ENCODE measurements around the gene PTGIS. TPM values are rescaled to one million over a fixed set of nuclear protein-coding genes. Genes with fewer than 3 reads are reported as not detected.

The PTGIS gene
- polyA plus RNA-seq, 1 donor (not counting 4 experiments of a cell fraction or from before 2014, with no cell fraction given) = not detected

- Histone ChIP-seq H3K4me3 (ENCODE audit: control insufficient read depth in 2 of 3, extremely low read depth in 1 of 3, insufficient read depth in 2 of 3, low read depth in 1 of 3, low read length in 3 of 3) (no peak overlapping the region), H3K9me3 (ENCODE audit: control insufficient read depth, low read depth, low read length) (no peaks in the 10 kb centered on the region), H4K20me1 (ENCODE audit: control insufficient read depth, extremely low read depth, insufficient read depth, low read length) (no peaks in the 10 kb centered on the region), H3K27ac (ENCODE audit: control insufficient read depth, insufficient read depth, low read length) (no peak overlapping the region), H2AFZ (ENCODE audit: control insufficient read depth, low read length) (no peak overlapping the region), H3K9me1 (ENCODE audit: control insufficient read depth, extremely low read depth, insufficient read depth, low read length) (no peaks in the 10 kb centered on the region), H3K36me3 (ENCODE audit: control insufficient read depth in 2 of 2, extremely low read depth in 1 of 2, insufficient read depth in 2 of 2, low read length in 2 of 2) (no peaks in the 10 kb centered on the region), H3K79me2 (ENCODE audit: control insufficient read depth, insufficient read depth, low read length) (no peaks in the 10 kb centered on the region), H3K27me3 (ENCODE audit: control insufficient read depth, extremely low read depth, insufficient read depth, low read length) (peaks cover 20% of the 10 kb centered on the region), H3K9ac (ENCODE audit: control insufficient read depth, extremely low read depth, insufficient read depth, low read length) (no peak overlapping the region), H3K4me2 (ENCODE audit: control insufficient read depth, extremely low read depth, insufficient read depth, low read depth, low read length) (no peak overlapping the region), H3K4me1 (ENCODE audit: control insufficient read depth, extremely low read depth, insufficient read depth, low read length) (no peaks in the 10 kb centered on the region)
- no peak for FAIRE-seq
- TF ChIP-seq, protein P1, sequence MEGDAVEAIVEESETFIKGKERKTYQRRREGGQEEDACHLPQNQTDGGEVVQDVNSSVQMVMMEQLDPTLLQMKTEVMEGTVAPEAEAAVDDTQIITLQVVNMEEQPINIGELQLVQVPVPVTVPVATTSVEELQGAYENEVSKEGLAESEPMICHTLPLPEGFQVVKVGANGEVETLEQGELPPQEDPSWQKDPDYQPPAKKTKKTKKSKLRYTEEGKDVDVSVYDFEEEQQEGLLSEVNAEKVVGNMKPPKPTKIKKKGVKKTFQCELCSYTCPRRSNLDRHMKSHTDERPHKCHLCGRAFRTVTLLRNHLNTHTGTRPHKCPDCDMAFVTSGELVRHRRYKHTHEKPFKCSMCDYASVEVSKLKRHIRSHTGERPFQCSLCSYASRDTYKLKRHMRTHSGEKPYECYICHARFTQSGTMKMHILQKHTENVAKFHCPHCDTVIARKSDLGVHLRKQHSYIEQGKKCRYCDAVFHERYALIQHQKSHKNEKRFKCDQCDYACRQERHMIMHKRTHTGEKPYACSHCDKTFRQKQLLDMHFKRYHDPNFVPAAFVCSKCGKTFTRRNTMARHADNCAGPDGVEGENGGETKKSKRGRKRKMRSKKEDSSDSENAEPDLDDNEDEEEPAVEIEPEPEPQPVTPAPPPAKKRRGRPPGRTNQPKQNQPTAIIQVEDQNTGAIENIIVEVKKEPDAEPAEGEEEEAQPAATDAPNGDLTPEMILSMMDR (optimal IDR thresholded peaks at IDR 0.05 in 1 of 3, IDR thresholded peaks at IDR 0.05 in 1 of 3, conservative IDR thresholded peaks at IDR 0.05 in 1 of 3; ENCODE audit: extremely low read depth in 1 of 3, insufficient read depth in 2 of 3, low read length in 3 of 3) = no peak
- no peak for TF ChIP-seq EZH2 (IDR thresholded peaks at IDR 0.05; ENCODE audit: low read length)
- dilution Hi-C loops (cut with MboI; ENCODE audit: extremely low pct_ligation_motif_present, low sequenced_read_pairs) = loop anchor here (10.0 kb wide), 1 partner anchor 173 kb away; no protein-coding TSS in a partner anchor
- DNase-seq (ENCODE audit: low read depth, low spot score) = no peak
Measured at GRCh38 chr20:49497398-49497669, 70.6 kb downstream of the PTGIS start.

DNA sequence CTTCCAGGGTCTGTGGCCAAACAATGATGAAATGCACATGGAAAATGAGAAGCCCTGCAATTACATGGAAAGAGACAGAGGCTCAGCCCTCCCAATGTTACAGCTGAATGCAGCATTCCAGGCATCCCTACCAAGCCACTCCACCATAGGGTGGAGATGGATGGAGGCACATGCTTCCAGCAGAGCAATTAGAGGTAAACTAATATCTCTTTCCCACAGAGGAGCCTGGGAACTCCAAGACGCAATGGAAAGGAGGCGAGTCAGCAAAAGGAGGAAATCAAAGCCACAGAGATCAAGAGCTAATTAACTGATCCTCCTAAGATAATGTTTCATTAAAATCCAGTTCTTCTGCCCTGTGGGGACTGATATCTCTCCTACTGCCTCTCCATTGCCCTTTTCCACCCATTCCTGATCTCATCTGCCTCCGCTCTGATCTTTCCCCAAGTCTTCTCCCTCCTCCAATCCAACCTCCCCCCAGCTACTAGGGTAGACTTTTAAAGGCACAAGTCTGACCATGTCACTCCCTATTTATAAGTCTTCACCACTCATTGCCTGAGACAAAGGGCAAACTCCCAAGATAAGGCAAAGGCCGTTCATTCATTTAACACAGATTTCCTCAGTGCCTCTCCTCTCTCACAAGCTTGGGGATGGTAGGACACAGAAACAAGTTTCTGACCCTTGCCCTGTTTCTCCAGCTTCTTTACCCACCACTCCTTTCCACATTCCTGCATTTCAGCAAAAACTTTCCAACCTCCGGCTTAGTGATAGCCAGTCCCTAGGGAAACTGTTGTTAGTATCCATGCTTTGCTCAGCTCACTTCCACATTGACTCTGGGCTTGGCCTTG lies 71.2 kb downstream of the PTGIS start:
- no peak for TF ChIP-seq EZH2 (IDR thresholded peaks at IDR 0.05; ENCODE audit: low read length)
- TF ChIP-seq, protein P1 (optimal IDR thresholded peaks at IDR 0.05 in 1 of 3, IDR thresholded peaks at IDR 0.05 in 1 of 3, conservative IDR thresholded peaks at IDR 0.05 in 1 of 3; ENCODE audit: extremely low read depth in 1 of 3, insufficient read depth in 2 of 3, low read length in 3 of 3) = no peak
- no peak overlapping the region for H2AFZ ChIP-seq (ENCODE audit: control insufficient read depth, low read length)
- no peak for FAIRE-seq
- peaks cover 20% of the 10 kb centered on the region for H3K27me3 ChIP-seq (ENCODE audit: control insufficient read depth, extremely low read depth, insufficient read depth, low read length)
- H3K4me3 ChIP-seq (ENCODE audit: control insufficient read depth in 2 of 3, extremely low read depth in 1 of 3, insufficient read depth in 2 of 3, low read depth in 1 of 3, low read length in 3 of 3) = no peak overlapping the region
- H3K9me1 ChIP-seq (ENCODE audit: control insufficient read depth, extremely low read depth, insufficient read depth, low read length) = no peaks in the 10 kb centered on the region
- H3K4me2 ChIP-seq (ENCODE audit: control insufficient read depth, extremely low read depth, insufficient read depth, low read depth, low read length) = no peak overlapping the region
- DNase-seq (ENCODE audit: low read depth, low spot score) = no peak
- dilution Hi-C loops (cut with MboI; ENCODE audit: extremely low pct_ligation_motif_present, low sequenced_read_pairs) = loop anchor here (10.0 kb wide), 1 partner anchor 172 kb away; no protein-coding TSS in a partner anchor
- no peaks in the 10 kb centered on the region for H3K79me2 ChIP-seq (ENCODE audit: control insufficient read depth, insufficient read depth, low read length)
- H4K20me1 ChIP-seq (ENCODE audit: control insufficient read depth, extremely low read depth, insufficient read depth, low read length) = no peaks in the 10 kb centered on the region
- no peak overlapping the region for H3K9ac ChIP-seq (ENCODE audit: control insufficient read depth, extremely low read depth, insufficient read depth, low read length)
- no peaks in the 10 kb centered on the region for H3K9me3 ChIP-seq (ENCODE audit: control insufficient read depth, low read depth, low read length)
- H3K4me1 ChIP-seq (ENCODE audit: control insufficient read depth, extremely low read depth, insufficient read depth, low read length) = no peaks in the 10 kb centered on the region
- no peaks in the 10 kb centered on the region for H3K36me3 ChIP-seq (ENCODE audit: control insufficient read depth in 2 of 2, extremely low read depth in 1 of 2, insufficient read depth in 2 of 2, low read length in 2 of 2)
- H3K27ac ChIP-seq (ENCODE audit: control insufficient read depth, insufficient read depth, low read length) = no peak overlapping the region

All from keratinocyte (primary cell).